Skeletal muscle satellite cell (primary cell): ENCODE data around the gene CEACAM20.
"Not testable (repeated sequence)": the region's sequence is repeated elsewhere in the genome, so short reads cannot be mapped to it uniquely, and the experiment has no call there.

Experiments used
- H3K27me3 ChIP-seq: 2 replicates; pipeline ENCODE4 v1.7.0; 2013; ENCODE audit warnings: low read length; ENCODE audit not compliant: control insufficient read depth, insufficient read depth
- H3K36me3 ChIP-seq: 2 replicates; pipeline ENCODE4 v1.7.0; 2013; ENCODE audit warnings: mild to moderate bottlenecking, control low read depth, low read length; ENCODE audit not compliant: insufficient read depth
- H3K4me1 ChIP-seq: 2 replicates; pipeline ENCODE4 v1.7.0; 2013; ENCODE audit warnings: low read length; ENCODE audit not compliant: control insufficient read depth, insufficient read depth
- H3K4me2 ChIP-seq: 2 replicates; pipeline ENCODE4 v1.7.0; 2013; ENCODE audit warnings: mild to moderate bottlenecking, low read length
- H3K4me3 ChIP-seq: 2 replicates; pipeline ENCODE4 v1.7.0; 2013; ENCODE audit warnings: low read length
- H3K9ac ChIP-seq: 2 replicates; pipeline ENCODE4 v1.7.0; 2013; ENCODE audit warnings: mild to moderate bottlenecking, low read depth, low read length, moderate library complexity
- H3K9me3 ChIP-seq: replicated peaks from 2 replicates; pipeline ENCODE4 v1.7.0; 2013; ENCODE audit warnings: mild to moderate bottlenecking, control low read depth, low read length

The CEACAM20 gene

DNA sequence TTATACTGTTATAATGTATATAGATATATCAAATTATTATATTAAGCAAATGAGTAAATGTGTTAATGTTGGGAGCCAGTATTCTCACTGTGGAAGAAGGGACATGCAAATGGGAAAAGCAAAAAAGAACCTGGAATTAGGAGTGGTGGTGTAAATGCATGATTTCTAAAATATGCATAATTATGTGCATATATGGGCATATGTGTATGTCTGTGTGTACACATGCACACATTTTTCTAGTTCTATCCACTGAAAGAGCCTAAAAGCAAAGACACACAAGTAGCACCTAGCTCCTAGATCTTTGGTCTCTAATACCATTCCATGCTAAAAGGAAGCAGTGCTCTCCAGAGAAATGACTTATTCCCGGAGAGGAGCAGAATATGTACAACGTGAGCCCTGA lies 38.3 kb upstream of the CEACAM20 start:
- Histone ChIP-seq H3K4me2 (no peak overlapping the region), H3K36me3 (no peaks in the 10 kb centered on the region), H3K27me3 (peaks cover 40% of the 10 kb centered on the region), H3K9me3 (no peaks in the 10 kb centered on the region), H3K4me3 (no peak overlapping the region), H3K9ac (no peak overlapping the region), H3K4me1 (no peaks in the 10 kb centered on the region)

- no peaks in the 10 kb centered on the region for H3K9me3 ChIP-seq
- H3K4me3 ChIP-seq: no peak overlapping the region
- H3K9ac ChIP-seq: no peak overlapping the region
- no peaks in the 10 kb centered on the region for H3K4me1 ChIP-seq
- no peak overlapping the region for H3K4me2 ChIP-seq
- no peaks in the 10 kb centered on the region for H3K36me3 ChIP-seq
- H3K27me3 ChIP-seq: peaks cover 39% of the 10 kb centered on the region
Observed at GRCh38 chr19:44566984-44567383, 37.5 kb upstream of the CEACAM20 start.

DNA sequence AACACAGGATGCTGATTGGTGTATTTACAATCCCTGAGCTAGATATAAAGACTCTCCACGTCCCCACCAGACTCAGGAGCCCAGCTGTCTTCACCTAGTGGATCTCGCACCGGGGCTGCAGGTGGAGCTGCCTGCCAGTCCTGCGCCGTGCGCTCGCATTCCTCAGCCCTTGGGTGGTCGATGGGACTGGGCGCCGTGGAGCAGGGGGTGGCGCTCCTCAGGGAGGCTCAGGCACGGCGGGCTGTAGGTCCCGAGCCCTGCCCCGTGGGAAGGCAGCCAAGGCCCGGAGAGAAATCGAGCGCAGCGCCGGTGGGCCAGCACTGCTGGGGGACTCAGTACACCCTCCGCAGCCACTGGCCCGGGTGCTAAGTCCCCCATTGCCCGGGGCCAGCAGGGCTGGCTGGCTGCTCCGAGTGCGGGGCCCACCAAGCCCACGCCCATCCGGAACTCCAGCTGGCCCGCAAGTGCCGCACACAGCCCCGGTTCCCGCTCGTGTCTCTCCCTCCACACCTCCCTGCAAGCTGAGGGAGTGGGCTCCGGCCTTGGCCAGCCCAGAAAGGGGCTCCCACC lies 33.7 kb upstream of the CEACAM20 start:
- H3K9ac ChIP-seq, H3K4me3 ChIP-seq, H3K4me2 ChIP-seq, H3K9me3 ChIP-seq, H3K4me1 ChIP-seq, H3K36me3 ChIP-seq: not testable (repeated sequence)
- H3K27me3 ChIP-seq: peaks cover 46% of the 10 kb centered on the region

GRCh38 chr19:44557933-44558332 lies 28.5 kb upstream of the CEACAM20 start:
- Histone ChIP-seq H3K27me3 (peaks cover 20% of the 10 kb centered on the region), H3K4me1 (no peaks in the 10 kb centered on the region), H3K4me3 (no peak overlapping the region), H3K4me2 (no peak overlapping the region), H3K9ac (no peak overlapping the region), H3K36me3 (no peaks in the 10 kb centered on the region), H3K9me3 (no peaks in the 10 kb centered on the region)

DNA sequence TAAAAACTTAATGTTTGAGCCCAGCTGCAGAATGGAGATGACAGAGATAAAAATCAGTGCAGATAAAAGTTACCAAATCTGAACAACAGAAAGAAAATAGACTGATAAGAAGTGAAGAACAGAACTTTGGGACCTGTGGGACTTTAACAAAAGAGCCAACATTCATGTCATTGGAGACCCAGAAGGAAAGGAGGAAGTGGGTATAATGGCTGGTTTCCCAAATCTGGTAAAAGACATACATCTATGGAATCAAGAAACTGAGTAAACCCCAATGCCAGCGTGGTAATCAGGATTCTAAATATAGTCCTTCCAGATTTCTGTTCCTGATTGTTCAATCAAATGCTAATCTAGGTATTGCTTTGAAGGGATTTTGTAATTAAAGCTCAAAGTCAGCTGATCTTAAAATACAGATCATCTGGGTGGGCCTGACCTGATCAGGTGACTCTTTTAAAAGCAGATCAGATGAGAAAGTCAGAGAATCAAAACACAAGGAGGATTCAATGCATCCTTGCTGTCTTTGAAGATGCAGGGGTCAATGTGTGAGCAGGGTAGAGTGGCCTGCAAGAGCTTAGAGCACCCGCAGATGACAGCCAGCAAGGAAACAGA lies 25.3 kb upstream of the CEACAM20 start:
- no peaks in the 10 kb centered on the region for H3K9me3 ChIP-seq
- H3K9ac ChIP-seq: no peak overlapping the region
- no peak overlapping the region for H3K4me2 ChIP-seq
- H3K36me3 ChIP-seq: no peaks in the 10 kb centered on the region
- no peak overlapping the region for H3K4me3 ChIP-seq
- peaks cover 4% of the 10 kb centered on the region for H3K27me3 ChIP-seq
- no peaks in the 10 kb centered on the region for H3K4me1 ChIP-seq

GRCh38 chr19:44553478-44554171 lies 24.1 kb upstream of the CEACAM20 start:
- Histone ChIP-seq H3K9me3 (no peaks in the 10 kb centered on the region), H3K36me3 (no peaks in the 10 kb centered on the region), H3K4me3 (no peak overlapping the region), H3K4me1 (no peaks in the 10 kb centered on the region), H3K27me3 (peaks cover 4% of the 10 kb centered on the region), H3K9ac (no peak overlapping the region), H3K4me2 (no peak overlapping the region)

- Histone ChIP-seq H3K4me3 (no peak overlapping the region), H3K9ac (no peak overlapping the region), H3K4me2 (no peak overlapping the region), H3K4me1 (no peaks in the 10 kb centered on the region), H3K27me3 (peaks cover 4% of the 10 kb centered on the region), H3K9me3 (no peaks in the 10 kb centered on the region), H3K36me3 (no peaks in the 10 kb centered on the region)
Observed at GRCh38 chr19:44552324-44552723, 22.8 kb upstream of the CEACAM20 start.

GRCh38 chr19:44551850-44552249 lies 22.4 kb upstream of the CEACAM20 start:
- H3K4me3 ChIP-seq: no peak overlapping the region
- peaks cover 4% of the 10 kb centered on the region for H3K27me3 ChIP-seq
- H3K4me2 ChIP-seq: no peak overlapping the region
- no peaks in the 10 kb centered on the region for H3K9me3 ChIP-seq
- no peaks in the 10 kb centered on the region for H3K36me3 ChIP-seq
- H3K9ac ChIP-seq: no peak overlapping the region
- H3K4me1 ChIP-seq: no peaks in the 10 kb centered on the region

DNA sequence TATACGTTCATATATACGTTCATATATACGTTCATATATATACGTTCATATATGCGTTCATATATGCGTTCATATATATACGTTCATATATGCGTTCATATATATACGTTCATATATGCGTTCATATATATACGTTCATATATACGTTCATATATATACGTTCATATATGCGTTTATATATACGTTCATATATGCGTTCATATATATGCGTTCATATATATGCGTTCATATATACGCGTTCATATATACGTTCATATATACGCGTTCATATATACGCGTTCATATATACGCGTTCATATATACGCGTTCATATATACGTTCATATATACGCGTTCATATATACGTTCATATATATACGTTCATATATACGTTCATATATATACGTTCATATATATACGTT lies 21.5 kb upstream of the CEACAM20 start:
- not testable (repeated sequence) for H3K9me3 ChIP-seq, H3K27me3 ChIP-seq, H3K4me1 ChIP-seq, H3K4me2 ChIP-seq, H3K4me3 ChIP-seq, H3K9ac ChIP-seq, H3K36me3 ChIP-seq

DNA sequence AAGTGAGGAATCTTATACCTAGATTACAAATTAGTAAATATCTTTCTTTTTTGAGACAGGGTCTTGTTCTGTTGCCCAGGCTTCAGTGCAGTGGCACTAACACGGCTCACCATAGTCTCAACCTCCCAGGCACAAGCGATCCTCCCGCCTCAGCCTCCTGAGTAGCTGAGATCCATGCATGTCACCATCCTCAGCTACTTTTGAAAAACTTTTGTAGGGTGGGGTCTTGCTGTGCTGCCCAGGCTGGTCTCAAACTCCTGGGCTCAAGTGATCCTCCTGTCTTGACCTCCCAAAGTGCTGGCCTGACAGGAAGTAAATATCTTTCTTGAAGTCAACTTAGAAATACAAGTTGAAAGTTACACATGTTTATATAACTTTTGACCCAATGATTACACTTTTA lies 20.0 kb upstream of the CEACAM20 start:
- Histone ChIP-seq H3K9ac (no peak overlapping the region), H3K4me3 (no peak overlapping the region), H3K27me3 (no peaks in the 10 kb centered on the region), H3K9me3 (no peaks in the 10 kb centered on the region), H3K36me3 (no peaks in the 10 kb centered on the region), H3K4me2 (no peak overlapping the region), H3K4me1 (no peaks in the 10 kb centered on the region)

DNA sequence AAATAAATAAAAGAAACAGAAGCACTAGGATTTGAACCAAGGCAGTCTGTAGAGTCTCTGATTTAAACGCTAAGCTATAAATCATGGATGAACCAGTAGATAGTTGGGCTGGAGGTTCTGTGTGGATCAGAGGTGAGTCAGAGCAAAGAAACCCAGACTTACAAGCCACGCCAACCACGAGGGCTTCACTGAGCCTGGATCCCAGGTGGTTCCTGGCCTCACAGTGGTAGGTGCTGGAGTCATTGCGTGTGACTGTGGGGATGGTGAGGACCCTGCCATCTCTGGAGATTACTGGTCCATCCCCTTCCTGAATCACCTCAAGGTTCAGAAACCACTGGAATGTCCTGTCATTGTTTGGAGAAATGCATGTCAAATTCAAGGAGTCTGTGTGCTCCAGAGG lies 19.3 kb upstream of the CEACAM20 start:
- Histone ChIP-seq H3K4me3 (no peak overlapping the region), H3K27me3 (peaks cover 7% of the 10 kb centered on the region), H3K36me3 (no peaks in the 10 kb centered on the region), H3K4me1 (no peaks in the 10 kb centered on the region), H3K9me3 (no peaks in the 10 kb centered on the region), H3K9ac (no peak overlapping the region), H3K4me2 (no peak overlapping the region)

GRCh38 chr19:44544031-44544430 lies 14.6 kb upstream of the CEACAM20 start:
- peaks cover 16% of the 10 kb centered on the region for H3K27me3 ChIP-seq
- H3K4me1 ChIP-seq: no peaks in the 10 kb centered on the region
- H3K4me3 ChIP-seq: no peak overlapping the region
- no peak overlapping the region for H3K4me2 ChIP-seq
- H3K36me3 ChIP-seq: no peaks in the 10 kb centered on the region
- H3K9ac ChIP-seq: no peak overlapping the region
- H3K9me3 ChIP-seq: no peaks in the 10 kb centered on the region
